SU-DHL-6 (cell line): ENCODE measurements around the gene TLE1.
"Not testable (repeated sequence)": the region's sequence is repeated elsewhere in the genome, so short reads cannot be mapped to it uniquely, and the experiment has no call there.

ENCODE experiments used
- H2AFZ ChIP-seq: fragments of 200-600 bp; sonication (generic); 2 replicates; pipeline ENCODE4 v1.6.1; 2014; ENCODE audit warnings: low read depth, mild to moderate bottlenecking, moderate library complexity, mixed read lengths, antibody characterized with exemption, low read length; ENCODE audit not compliant: severe bottlenecking
- H3F3A ChIP-seq: fragments of 200-600 bp; shearing (Covaris generic); 2 replicates; pipeline ENCODE4 v1.6.0; 2016; ENCODE audit warnings: antibody characterized with exemption, mild to moderate bottlenecking; ENCODE audit not compliant: insufficient read depth
- H3K27ac ChIP-seq: fragments of 200-600 bp; sonication (generic); 2 replicates; pipeline ENCODE4 v1.5.1; 2016; ENCODE audit warnings: low read depth, mild to moderate bottlenecking, low read length, moderate library complexity, mixed read lengths
- H3K27me3 ChIP-seq: fragments of 200-600 bp; sonication (generic), shearing (Covaris generic); 2 replicates; pipeline ENCODE4 v1.6.0; 2014; ENCODE audit warnings: mild to moderate bottlenecking, low read length
- H3K36me3 ChIP-seq: fragments of 200-600 bp; sonication (generic); 2 replicates; pipeline ENCODE4 v1.6.1; 2014; ENCODE audit warnings: mild to moderate bottlenecking, low read length, mixed read lengths
- H3K4me2 ChIP-seq: fragments of 300-600, 200-600 bp; shearing (Covaris generic), sonication (generic); 2 replicates; pipeline ENCODE4 v1.6.0; 2014; ENCODE audit warnings: low read length, low read depth, mild to moderate bottlenecking; ENCODE audit not compliant: poor library complexity, severe bottlenecking
- H3K4me3 ChIP-seq: fragments of 200-600 bp; sonication (generic); 2 replicates; pipeline ENCODE4 v1.5.1; 2014; ENCODE audit warnings: antibody characterized with exemption, low read length, mild to moderate bottlenecking, mixed read lengths; ENCODE audit not compliant: insufficient read depth, poor library complexity, severe bottlenecking
- H3K79me2 ChIP-seq: fragments of 200-600 bp; sonication (generic); 2 replicates; pipeline ENCODE4 v1.6.1; 2014; ENCODE audit warnings: mild to moderate bottlenecking, low read length, moderate library complexity; ENCODE audit not compliant: insufficient read depth
- H3K9ac ChIP-seq: fragments of 200-600 bp; sonication (generic); 2 replicates; pipeline ENCODE4 v1.7.0; 2014; ENCODE audit warnings: mild to moderate bottlenecking, low read length
- H3K9me2 ChIP-seq: fragments of 200-600 bp; sonication (generic); replicated peaks from 2 replicates; pipeline ENCODE4 v1.6.1; 2014; ENCODE audit warnings: low read length; ENCODE audit not compliant: insufficient read depth
- H3K9me3 ChIP-seq: fragments of 200-600 bp; sonication (generic); 2 replicates; pipeline ENCODE4 v1.6.1; 2014; ENCODE audit warnings: low read length, mixed read lengths; ENCODE audit not compliant: insufficient read depth
- H4K20me1 ChIP-seq: fragments of 200-600 bp; sonication (generic); 2 replicates; pipeline ENCODE4 v1.6.1; 2014; ENCODE audit warnings: low read depth, mild to moderate bottlenecking, antibody characterized with exemption, low read length, moderate library complexity, mixed read lengths
- CTCF ChIP-seq: fragments of 200-600 bp; sonication (generic); IDR thresholded peaks from one replicate; pipeline ENCODE4 v1.5.1; 2017; ENCODE audit warnings: antibody characterized with exemption, mild to moderate bottlenecking, low read length, moderate library complexity; ENCODE audit not compliant: insufficient read depth, poor library complexity, severe bottlenecking
- EZH2phosphoT487 ChIP-seq: fragments of 200-600 bp; sonication (generic), shearing (Covaris generic); conservative IDR thresholded peaks from 2 replicates; pipeline ENCODE4 v1.6.1; 2018; ENCODE audit warnings: mild to moderate bottlenecking, antibody characterized with exemption, low read length, moderate library complexity, mixed read lengths

Gene TLE1

GRCh38 chr9:81607593-81608288 lies 81.6 kb downstream of the TLE1 start:
- no peak overlapping the region for H3K4me3 ChIP-seq
- no peak overlapping the region for H3K4me2 ChIP-seq
- TF ChIP-seq CTCF (no peak), EZH2phosphoT487 (no peak)
- no peaks in the 10 kb centered on the region for H4K20me1 ChIP-seq
- H3K36me3 ChIP-seq: no peaks in the 10 kb centered on the region
- no peaks in the 10 kb centered on the region for H3K79me2 ChIP-seq
- no peak overlapping the region for H3K27ac ChIP-seq
- H3K9me3 ChIP-seq: no peaks in the 10 kb centered on the region
- H3K9ac ChIP-seq: no peak overlapping the region
- H2AFZ ChIP-seq: no peak overlapping the region
- no peaks in the 10 kb centered on the region for H3F3A ChIP-seq
- no peaks in the 10 kb centered on the region for H3K9me2 ChIP-seq
- H3K27me3 ChIP-seq: no peaks in the 10 kb centered on the region

GRCh38 chr9:81606261-81606660 lies 83.1 kb downstream of the TLE1 start:
- not testable (repeated sequence) for H3K4me3 ChIP-seq

GRCh38 chr9:81605170-81605670 lies 84.1 kb downstream of the TLE1 start:
- Histone ChIP-seq H3K9ac (no peak overlapping the region), H2AFZ (no peak overlapping the region), H4K20me1 (no peaks in the 10 kb centered on the region), H3K9me3 (no peaks in the 10 kb centered on the region), H3K4me3 (no peak overlapping the region), H3K27me3 (no peaks in the 10 kb centered on the region), H3K27ac (no peak overlapping the region), H3K4me2 (no peak overlapping the region), H3K79me2 (no peaks in the 10 kb centered on the region), H3F3A (no peaks in the 10 kb centered on the region), H3K9me2 (no peaks in the 10 kb centered on the region), H3K36me3 (no peaks in the 10 kb centered on the region)
- TF ChIP-seq CTCF (no peak), EZH2phosphoT487 (no peak)

More at GRCh38 chr9:81606261-81606660, 83.1 kb downstream of the TLE1 start:
- H2AFZ ChIP-seq, H3K4me2 ChIP-seq, H4K20me1 ChIP-seq, H3K27me3 ChIP-seq, H3K79me2 ChIP-seq, H3K9ac ChIP-seq, H3K27ac ChIP-seq, H3F3A ChIP-seq, H3K9me2 ChIP-seq, H3K9me3 ChIP-seq, H3K36me3 ChIP-seq: not testable (repeated sequence)
